Motor neuron (in vitro differentiated cells): ENCODE results near the gene POLR3A. TPM values are rescaled to one million over a fixed set of nuclear protein-coding genes. Genes with fewer than 3 reads are reported as not detected.
"Not testable (repeated sequence)": the region's sequence is repeated elsewhere in the genome, so short reads cannot be mapped to it uniquely, and the experiment has no call there.

Experiments
- ATAC-seq, 8 experiments: fragments of 200-7000 bp; cut with Tn5 transposase; replicated peaks in 6 of 8; 2 replicates each; pipeline ENCODE4 v1.8.0; 2021; ENCODE audit warnings: mild to moderate bottlenecking in 8 of 8, moderate library complexity in 8 of 8
- H3K27ac ChIP-seq, 2 donors: fragments of 250-450 bp; sonication (Bioruptor Pico); 2 replicates each; pipeline ENCODE4 v1.9.0; 2021; ENCODE audit warnings: antibody characterized with exemption in 2 of 2, mild to moderate bottlenecking in 2 of 2, moderate library complexity in 1 of 2
- H3K4me1 ChIP-seq, 2 donors: fragments of 250-450 bp; sonication (Bioruptor Pico); replicated peaks in 1 of 2; 2 replicates each; pipeline ENCODE4 v1.6.1; 2021; ENCODE audit warnings: antibody characterized with exemption in 2 of 2, mild to moderate bottlenecking in 2 of 2, moderate library complexity in 1 of 2
- H3K4me3 ChIP-seq, 5 donors: fragments of 250-450 bp; sonication (Bioruptor Pico); 2 replicates each; pipeline ENCODE4 v1.9.0; 2021; ENCODE audit warnings: antibody characterized with exemption in 5 of 5, mild to moderate bottlenecking in 5 of 5, moderate library complexity in 4 of 5
- WGBS, 10 experiments: fragments of 450-650 bp; shearing (Covaris generic); methylation state at CpG; one replicate each; pipeline ENCODE4 v1.0.0; 2022; 5-methylcytosine and 5-hydroxymethylcytosine counted together
- in situ Hi-C, 9 experiments: fragments of 400-800 bp; cut with MboI; loops; one replicate each; pipeline ENCODE4 v1.15.0; 2021; ENCODE audit warnings: low sequenced_read_pairs in 9 of 9, low pct_unique_long_range_greater_than_20kb in 2 of 9; ENCODE audit not compliant: unreplicated experiment in 9 of 9
- total RNA-seq, 8 experiments: library from RNA; unstranded; fragments of 300-600 nt; gene quantifications; 2 replicates each; pipeline versions ENCODE4 v1.2.3 to v1.2.4, GENCODE V29; 2022

POLR3A gene
- total RNA-seq, 8 experiments from 2014 or later = 17.4 to 31.2 (median 24.1) TPM

DNA sequence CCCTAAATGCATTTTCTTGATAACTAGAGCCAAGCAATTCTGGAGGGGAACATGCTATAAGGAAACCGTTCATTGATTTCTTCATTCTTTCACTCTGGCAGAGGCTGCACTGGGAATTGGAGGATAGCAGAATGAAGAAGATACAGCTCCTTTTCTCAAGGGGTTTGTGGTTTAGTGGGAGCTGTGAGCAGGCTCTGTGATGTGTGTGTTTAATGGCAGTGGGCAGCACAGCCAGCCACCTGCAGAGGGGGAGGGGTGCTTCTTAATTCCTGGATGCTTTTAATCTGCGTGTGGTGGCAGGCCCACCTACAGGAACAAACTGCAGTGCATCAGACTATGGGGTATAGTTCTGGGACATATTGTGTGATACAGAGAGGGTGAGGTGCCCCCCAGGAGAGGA is 36.3 kb upstream of the POLR3A start:
- peak in 2 of 8 experiments; percentile 10 to 13 for ATAC-seq
- Histone ChIP-seq H3K4me1 (peaks cover 6% of the 10 kb centered on the region in 2 donors), H3K27ac (no peak overlapping the region), H3K4me3 (no peak overlapping the region)
- in situ Hi-C loops = loop anchor here in 2 of 9 experiments (25.0 kb wide), 2 partner anchors 222 to 1147 kb away; no protein-coding TSS in a partner anchor
- WGBS, 10 experiments = 80 to 100% (median 87%) methylated on average over 1 to 2 of the region's 2 CpGs; no CpG with 5 or more reads in 2 of the 10 experiments

DNA sequence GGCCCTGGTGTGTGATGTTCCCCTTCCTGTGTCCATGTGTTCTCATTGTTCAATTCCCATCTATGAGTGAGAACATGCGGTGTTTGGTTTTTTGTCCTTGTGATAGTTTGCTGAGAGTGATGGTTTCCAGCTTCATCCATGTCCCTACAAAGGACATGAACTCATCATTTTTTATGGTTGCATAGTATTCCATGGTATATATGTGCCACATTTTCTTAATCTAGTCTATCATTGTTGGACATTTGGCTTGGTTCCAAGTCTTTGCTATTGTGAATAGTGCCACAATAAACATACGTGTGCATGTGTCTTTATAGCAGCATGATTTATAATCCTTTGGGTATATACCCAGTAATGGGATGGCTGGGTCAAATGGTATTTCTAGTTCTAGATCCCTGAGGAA is 35.6 kb upstream of the POLR3A start:
- in situ Hi-C loops = loop anchor here in 2 of 9 experiments (25.0 kb wide), 2 partner anchors 222 to 1147 kb away; no protein-coding TSS in a partner anchor
- H3K4me1 ChIP-seq = peaks cover 6 to 10% of the 10 kb centered on the region in 2 donors
- not testable (repeated sequence) for H3K27ac ChIP-seq, ATAC-seq, H3K4me3 ChIP-seq
- WGBS, 10 experiments = no CpG with 5 or more reads among the region's 2 CpGs

DNA sequence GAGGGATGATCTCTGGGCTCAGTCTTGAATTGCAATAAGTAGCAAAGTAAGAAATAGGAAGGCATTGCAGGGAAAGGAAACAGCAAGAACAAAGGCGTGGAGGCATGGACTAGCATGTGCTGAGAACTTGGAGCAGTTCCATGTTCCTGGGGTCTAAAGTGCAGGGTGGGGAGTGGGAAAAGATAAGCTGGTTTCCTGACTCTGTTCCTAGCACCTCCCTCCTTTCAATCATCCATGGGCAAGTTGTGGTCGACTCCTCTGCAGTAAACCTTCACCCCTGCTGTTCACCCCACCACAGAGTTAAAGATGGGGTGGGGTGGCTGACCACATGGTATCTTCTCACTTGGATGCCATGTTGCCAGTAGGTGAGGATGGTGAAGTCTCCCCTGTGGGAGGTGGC is 33.9 kb upstream of the POLR3A start:
- peaks cover 6 to 11% of the 10 kb centered on the region in 2 donors for H3K4me1 ChIP-seq
- H3K4me3 ChIP-seq = no peak overlapping the region
- no peak for ATAC-seq
- WGBS, 10 experiments = 54 to 90% (median 83%) methylated on average over 1 to 2 of the region's 2 CpGs; no CpG with 5 or more reads in 6 of the 10 experiments
- no peak overlapping the region for H3K27ac ChIP-seq
- in situ Hi-C loops = loop anchor here in 2 of 9 experiments (25.0 kb wide), 2 partner anchors 224 to 1149 kb away; no protein-coding TSS in a partner anchor

DNA sequence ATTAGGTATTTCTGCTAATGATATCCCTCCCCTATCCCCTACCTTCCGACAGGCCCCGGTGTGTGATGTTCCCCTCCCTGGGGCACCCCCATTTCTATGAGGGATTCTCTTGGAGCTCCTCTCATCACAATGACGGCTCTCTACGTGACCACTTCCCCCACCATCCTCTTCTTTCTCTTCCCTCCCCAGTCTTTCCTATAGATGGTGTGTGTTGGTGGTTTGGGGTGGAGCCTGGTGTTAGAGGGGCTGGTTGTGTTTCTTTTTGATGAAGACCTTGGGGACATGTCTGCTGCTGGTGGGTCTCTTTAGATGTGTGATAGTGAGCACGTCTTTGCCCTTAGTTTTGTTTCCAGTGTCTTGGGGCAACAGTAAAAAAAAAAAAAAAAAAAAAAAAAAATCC is 33.0 kb upstream of the POLR3A start:
- in situ Hi-C loops = loop anchor here in 2 of 9 experiments (25.0 kb wide), 2 partner anchors 225 to 1150 kb away; no protein-coding TSS in a partner anchor
- Histone ChIP-seq H3K4me1 (peaks cover 6 to 11% of the 10 kb centered on the region in 2 donors), H3K4me3 (no peak overlapping the region), H3K27ac (no peak overlapping the region)
- 40 to 83% methylated on average over 1 of the region's 5 CpGs; no CpG with 5 or more reads in 8 of the 10 experiments for WGBS, 10 experiments
- no peak for ATAC-seq

DNA sequence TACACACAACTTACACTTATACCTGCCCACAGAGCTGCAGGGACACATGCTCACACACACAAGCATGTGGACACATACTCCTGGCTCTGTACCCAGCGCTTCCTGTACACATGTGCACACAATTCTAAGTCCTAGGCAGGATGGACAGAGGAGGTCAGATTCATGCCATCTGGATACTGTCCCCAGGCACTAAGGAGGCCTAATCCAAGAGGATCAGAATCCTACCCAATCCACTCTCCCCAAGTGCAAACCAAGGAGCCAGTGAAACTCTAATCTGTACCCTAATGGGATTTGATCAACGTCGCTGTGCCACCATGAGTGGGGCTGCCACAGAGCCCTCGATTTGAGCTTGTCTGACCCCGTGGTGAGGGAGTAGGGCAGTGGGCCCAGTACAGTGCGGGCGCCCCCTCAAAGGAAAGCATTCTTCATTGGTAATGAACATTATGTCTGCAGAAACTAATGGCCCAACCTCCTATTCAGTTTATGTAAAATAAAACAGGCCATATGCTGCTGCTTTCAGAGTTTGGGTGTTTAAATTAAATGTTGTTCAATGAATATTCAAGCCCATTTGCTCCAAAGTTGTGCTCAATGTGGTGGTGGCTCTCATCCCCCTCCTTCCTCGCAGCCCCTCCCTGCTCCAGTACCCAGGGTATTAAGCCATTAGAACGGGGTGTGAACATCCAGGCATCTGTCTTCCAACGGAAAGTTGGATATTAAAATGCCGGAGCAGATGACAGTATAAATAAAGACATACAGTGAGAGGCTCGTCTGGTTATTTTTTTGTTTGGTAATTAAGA is 30.8 kb upstream of the POLR3A start:
- 0 to 87% (median 66%) methylated on average over 1 to 8 of the region's 12 CpGs; no CpG with 5 or more reads in 1 of the 10 experiments for WGBS, 10 experiments
- Histone ChIP-seq H3K4me1 (peaks cover 0 to 6% of the 10 kb centered on the region in 2 donors), H3K27ac (no peak overlapping the region), H3K4me3 (no peak overlapping the region)
- ATAC-seq = peak in 6 of 8 experiments; percentile 73 to 89 (median 81)
- in situ Hi-C loops = loop anchor here in 3 of 9 experiments (10.0 to 25.0 kb wide), 3 partner anchors 227 to 1152 kb away; no protein-coding TSS in a partner anchor

DNA sequence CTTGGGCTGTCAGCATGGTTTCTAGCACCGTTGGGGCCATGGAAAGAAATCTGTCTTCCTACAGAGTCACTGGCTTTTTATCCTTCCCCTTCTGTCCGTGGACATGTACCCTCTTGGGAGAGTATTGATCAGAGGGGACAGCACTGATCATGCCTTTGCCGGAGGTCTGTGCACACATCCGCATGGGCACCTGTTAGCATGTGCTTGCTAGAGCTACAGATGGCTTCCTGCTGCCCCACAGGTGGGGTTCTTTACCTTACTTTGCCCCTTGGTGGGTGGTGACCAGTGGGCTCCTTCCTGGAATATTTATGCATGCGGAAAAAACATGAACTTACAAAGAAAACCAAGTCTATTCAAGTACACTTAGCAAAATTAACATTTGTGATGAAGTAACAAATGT is 29.2 kb upstream of the POLR3A start:
- in situ Hi-C loops = loop anchor here in 3 of 9 experiments (10.0 to 25.0 kb wide), 3 partner anchors 229 to 1154 kb away; no protein-coding TSS in a partner anchor
- Histone ChIP-seq H3K4me3 (no peak overlapping the region), H3K27ac (no peak overlapping the region), H3K4me1 (peaks cover 0 to 6% of the 10 kb centered on the region in 2 donors)
- WGBS, 10 experiments = 46 to 100% (median 100%) methylated on average over 1 to 3 of the region's 5 CpGs; no CpG with 5 or more reads in 4 of the 10 experiments
- ATAC-seq = no peak

DNA sequence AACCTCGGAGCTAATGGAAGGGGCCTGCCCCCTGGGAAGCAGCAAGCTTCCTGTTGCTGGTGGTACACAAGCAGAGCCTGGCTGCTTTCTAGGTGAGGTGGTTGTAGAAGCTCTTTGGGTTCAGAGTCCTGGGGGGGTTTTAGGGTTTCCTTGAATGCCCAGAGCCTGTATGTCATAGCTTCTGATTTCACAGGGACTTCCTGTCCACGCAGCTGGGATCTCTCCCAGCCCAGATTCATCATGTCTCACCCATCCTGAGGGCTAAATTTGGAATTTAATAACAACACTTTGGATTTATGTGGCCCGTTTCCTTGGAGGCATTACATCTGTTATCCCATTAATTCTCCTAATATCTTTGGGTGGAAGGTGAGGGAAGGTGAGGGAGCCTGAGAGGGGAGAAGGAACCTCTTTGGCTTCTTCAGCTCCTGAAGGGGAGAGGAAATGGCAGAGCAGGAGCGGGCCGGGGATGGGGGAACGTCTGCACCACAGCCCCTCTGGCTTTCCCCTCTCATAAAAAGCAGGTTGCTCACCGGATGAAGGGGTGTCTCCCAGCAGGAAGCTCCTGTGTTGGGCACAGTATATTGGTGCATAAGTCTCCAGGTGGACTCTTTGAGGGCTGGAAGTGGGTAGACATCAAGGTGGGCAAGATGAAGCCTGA is 24.0 kb upstream of the POLR3A start:
- in situ Hi-C loops = loop anchor here in 3 of 9 experiments (10.0 to 25.0 kb wide), 3 partner anchors 234 to 1159 kb away; no protein-coding TSS in a partner anchor
- Histone ChIP-seq H3K27ac (no peak overlapping the region), H3K4me3 (no peak overlapping the region), H3K4me1 (peaks cover under 1 to 2% of the 10 kb centered on the region in 2 donors)
- no peak for ATAC-seq
- 0 to 82% (median 63%) methylated on average over 1 to 7 of the region's 7 CpGs; no CpG with 5 or more reads in 1 of the 10 experiments for WGBS, 10 experiments

DNA sequence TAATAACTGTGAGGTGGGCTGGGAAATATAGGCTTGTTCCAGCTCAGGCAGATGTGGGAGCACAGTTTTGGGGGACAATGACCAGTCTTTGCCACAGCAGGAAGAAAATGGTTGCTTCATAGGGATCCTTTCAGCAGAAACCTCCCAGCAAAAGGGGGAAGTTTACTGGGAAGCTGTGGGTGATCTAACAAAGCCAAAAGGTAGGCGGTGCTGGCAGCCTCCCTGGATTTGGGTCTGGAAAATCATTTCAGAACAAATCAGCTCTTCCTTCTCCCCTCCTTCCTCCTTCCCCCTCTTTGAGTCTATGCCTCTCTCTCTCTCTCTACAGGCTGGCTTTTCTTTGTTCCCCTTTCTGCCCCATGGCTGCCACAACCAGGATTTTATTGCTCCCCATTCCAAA is 20.5 kb upstream of the POLR3A start:
- peaks cover 10 to 12% of the 10 kb centered on the region in 2 donors for H3K4me1 ChIP-seq
- in situ Hi-C loops = loop anchor here in 8 of 9 experiments (10.0 to 25.0 kb wide), 8 partner anchors 115 to 1187 kb away; partner anchors contain the start of gene ZMIZ1 (in 1 of the 8)
- ATAC-seq = no peak
- no peak overlapping the region for H3K4me3 ChIP-seq
- WGBS, 10 experiments = 50 to 100% (median 80%) methylated on average over 1 of the region's 1 CpG; no CpG with 5 or more reads in 6 of the 10 experiments
- H3K27ac ChIP-seq = no peak overlapping the region

DNA sequence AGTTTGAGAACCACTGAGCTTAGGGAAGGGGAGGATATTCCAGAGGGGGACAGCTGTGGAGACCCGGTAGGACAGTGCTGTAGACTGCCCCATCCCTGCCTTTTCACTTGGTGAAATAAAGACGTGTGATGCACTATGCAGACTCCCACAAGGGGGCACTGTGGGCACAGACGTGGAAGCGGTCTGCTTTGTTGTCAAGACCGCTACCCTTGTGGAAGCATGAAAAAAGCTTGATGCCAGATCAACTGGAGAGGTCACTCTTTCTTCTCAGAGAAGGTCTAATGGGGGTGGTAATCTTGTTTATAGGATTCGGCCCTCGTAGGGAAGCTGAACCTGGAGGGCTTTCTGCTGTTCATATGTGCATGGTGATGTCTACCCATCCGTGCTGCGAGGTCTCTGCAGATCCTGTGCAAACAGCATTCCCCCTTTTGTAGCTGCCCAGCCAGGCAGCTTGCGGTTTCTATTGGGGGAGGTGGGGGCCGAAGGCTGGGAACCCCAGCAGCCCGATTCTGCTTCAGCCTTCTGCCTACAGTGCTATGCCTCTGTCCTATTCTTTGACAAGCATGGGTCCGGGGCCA is 18.1 kb upstream of the POLR3A start:
- peak; percentile 32 to 94 (median 84) for ATAC-seq
- in situ Hi-C loops = loop anchor here in 5 of 9 experiments (10.0 to 25.0 kb wide), 6 partner anchors 117 to 1190 kb away; partner anchors contain the start of gene ZMIZ1 (in 1 of the 5)
- 0 to 36% (median 20%) methylated on average over 1 to 8 of the region's 13 CpGs; no CpG with 5 or more reads in 3 of the 10 experiments for WGBS, 10 experiments
- peaks cover 10 to 12% of the 10 kb centered on the region in 2 donors for H3K4me1 ChIP-seq
- peak overlapping the region; percentile 24 to 75 for H3K27ac ChIP-seq
- no peak overlapping the region for H3K4me3 ChIP-seq

DNA sequence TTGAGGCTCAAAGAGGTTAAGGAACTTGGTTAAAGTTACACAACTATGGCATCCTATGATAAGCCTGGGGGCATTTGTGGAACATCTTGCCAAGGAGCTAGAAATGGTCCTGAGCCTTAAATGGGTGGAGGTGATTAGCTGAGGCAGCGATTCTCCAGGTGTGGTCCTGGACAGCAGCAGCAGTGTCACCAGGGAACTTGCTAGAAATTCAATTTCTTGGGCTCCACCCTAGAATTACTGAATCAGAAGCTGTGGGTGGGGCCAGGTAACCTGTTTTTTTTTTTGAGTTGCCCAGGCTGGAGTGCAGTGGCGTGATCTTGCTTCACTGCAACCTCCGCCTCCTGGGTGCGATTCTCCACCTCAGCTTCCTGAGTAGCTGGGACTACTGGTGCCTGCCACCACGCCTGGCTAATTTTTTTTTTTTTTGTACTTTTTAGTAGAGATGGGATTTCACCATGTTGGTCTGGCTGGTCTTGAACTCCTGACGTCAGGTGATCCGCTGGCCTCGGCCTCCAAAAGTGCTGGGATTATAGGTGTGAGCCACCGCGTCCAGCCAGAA is 17.5 kb upstream of the POLR3A start:
- 58 to 100% (median 81%) methylated on average over 1 to 7 of the region's 10 CpGs; no CpG with 5 or more reads in 5 of the 10 experiments for WGBS, 10 experiments
- no peak overlapping the region for H3K27ac ChIP-seq
- no peak overlapping the region for H3K4me3 ChIP-seq
- H3K4me1 ChIP-seq = peaks cover 10 to 12% of the 10 kb centered on the region in 2 donors
- in situ Hi-C loops = loop anchor here in 5 of 9 experiments (10.0 to 25.0 kb wide), 6 partner anchors 118 to 1191 kb away; partner anchors contain the start of gene ZMIZ1 (in 1 of the 5)
- ATAC-seq = peak in 1 of 8 experiments; percentile 3

DNA sequence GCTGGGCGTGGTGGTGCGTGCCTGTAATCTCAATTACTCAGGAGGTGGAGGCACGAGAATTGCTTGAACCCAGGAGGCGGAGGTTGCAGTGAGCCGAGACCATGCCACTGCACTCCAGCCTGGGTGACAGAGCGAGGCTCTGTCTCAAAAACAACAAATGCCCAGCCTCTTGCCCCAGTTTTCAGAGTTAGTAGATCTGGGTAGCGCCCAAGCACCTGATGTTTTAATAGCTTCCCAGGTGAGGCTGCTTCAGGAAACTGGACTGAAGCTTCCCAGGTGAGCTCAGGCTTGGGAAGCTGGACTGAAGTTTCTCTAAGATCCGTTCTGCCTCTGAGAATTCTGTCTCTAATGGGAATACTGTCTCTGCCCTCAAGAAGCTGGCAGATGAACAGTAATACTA is 16.5 kb upstream of the POLR3A start:
- Histone ChIP-seq H3K4me1 (peaks cover 10 to 12% of the 10 kb centered on the region in 2 donors), H3K27ac (no peak overlapping the region), H3K4me3 (no peak overlapping the region)
- no peak for ATAC-seq
- 75 to 100% (median 95%) methylated on average over 1 to 6 of the region's 8 CpGs; no CpG with 5 or more reads in 2 of the 10 experiments for WGBS, 10 experiments
- in situ Hi-C loops = loop anchor here in 5 of 9 experiments (10.0 to 25.0 kb wide), 6 partner anchors 119 to 1191 kb away; partner anchors contain the start of gene ZMIZ1 (in 1 of the 5)
